Iris pigment epithelial cell (primary cell): ENCODE measurements around the gene UTY.

Experiments used
- DNase-seq: peaks from one replicate; pipeline ENCODE4 v3.0.0-alpha.2; 2011; ENCODE audit warnings: low read depth

UTY gene

GRCh38 chrY:13479828-13480227, at the start of gene UTY:
Gene UTY, minus strand, starts transcription at chrY:13480033. Its CDS starts 368 bp downstream, at chrY:13479665.
- DNase-seq, result no peak

GRCh38 chrY:13520474-13520873, 40.6 kb upstream of the UTY start:
- DNase-seq, result no peak

GRCh38 chrY:13501215-13501614, 21.4 kb upstream of the UTY start:
- DNase-seq, result no peak

GRCh38 chrY:13493737-13494136, 13.9 kb upstream of the UTY start:
- DNase-seq, result no peak

- no peak for DNase-seq
These were observed 12.6 kb upstream of the UTY start for GRCh38 chrY:13492408-13492807.

GRCh38 chrY:13488738-13489137, 8.9 kb upstream of the UTY start:
- no peak for DNase-seq

GRCh38 chrY:13479121-13479711, 617 bp downstream of the UTY start:
- no peak for DNase-seq

GRCh38 chrY:13478126-13478785, 1.6 kb downstream of the UTY start:
- DNase-seq, result no peak

- DNase-seq, result no peak
These were observed 4.8 kb downstream of the UTY start for GRCh38 chrY:13474997-13475396.

GRCh38 chrY:13451572-13451971, 28.3 kb downstream of the UTY start:
- no peak for DNase-seq

- no peak for DNase-seq
These were observed 29.2 kb downstream of the UTY start for GRCh38 chrY:13450596-13451130.

- no peak for DNase-seq
These were observed 34.3 kb downstream of the UTY start for GRCh38 chrY:13445566-13445965.

- DNase-seq, result no peak
These were observed 36.7 kb downstream of the UTY start for GRCh38 chrY:13443146-13443545.

GRCh38 chrY:13440811-13441210, 39.0 kb downstream of the UTY start:
- no peak for DNase-seq

- DNase-seq, result no peak
These were observed 43.6 kb downstream of the UTY start for GRCh38 chrY:13435968-13436937.

GRCh38 chrY:13435206-13435967, 44.4 kb downstream of the UTY start:
- no peak for DNase-seq

GRCh38 chrY:13432293-13433025, 47.4 kb downstream of the UTY start:
- DNase-seq, result no peak

GRCh38 chrY:13429551-13429950, 50.3 kb downstream of the UTY start:
- DNase-seq, result no peak

GRCh38 chrY:13423281-13423732, 56.5 kb downstream of the UTY start:
- DNase-seq, result no peak

GRCh38 chrY:13416869-13417661, 62.8 kb downstream of the UTY start:
- DNase-seq, result no peak
